HG02642 (cell line): ENCODE measurements around the gene MTERF4.

Source experiments
- ATAC-seq: cut with Tn5 transposase; IDR thresholded peaks from one replicate; pipeline ENCODE4 v1.9.1; 2021; ENCODE audit warnings: mild to moderate bottlenecking; ENCODE audit not compliant: unreplicated experiment, poor library complexity

MTERF4 gene

GRCh38 chr2:241134711-241135110, 32.6 kb upstream of the MTERF4 start:
- ATAC-seq = no peak

- no peak for ATAC-seq
Observed at GRCh38 chr2:241133436-241133820, 31.3 kb upstream of the MTERF4 start.

DNA sequence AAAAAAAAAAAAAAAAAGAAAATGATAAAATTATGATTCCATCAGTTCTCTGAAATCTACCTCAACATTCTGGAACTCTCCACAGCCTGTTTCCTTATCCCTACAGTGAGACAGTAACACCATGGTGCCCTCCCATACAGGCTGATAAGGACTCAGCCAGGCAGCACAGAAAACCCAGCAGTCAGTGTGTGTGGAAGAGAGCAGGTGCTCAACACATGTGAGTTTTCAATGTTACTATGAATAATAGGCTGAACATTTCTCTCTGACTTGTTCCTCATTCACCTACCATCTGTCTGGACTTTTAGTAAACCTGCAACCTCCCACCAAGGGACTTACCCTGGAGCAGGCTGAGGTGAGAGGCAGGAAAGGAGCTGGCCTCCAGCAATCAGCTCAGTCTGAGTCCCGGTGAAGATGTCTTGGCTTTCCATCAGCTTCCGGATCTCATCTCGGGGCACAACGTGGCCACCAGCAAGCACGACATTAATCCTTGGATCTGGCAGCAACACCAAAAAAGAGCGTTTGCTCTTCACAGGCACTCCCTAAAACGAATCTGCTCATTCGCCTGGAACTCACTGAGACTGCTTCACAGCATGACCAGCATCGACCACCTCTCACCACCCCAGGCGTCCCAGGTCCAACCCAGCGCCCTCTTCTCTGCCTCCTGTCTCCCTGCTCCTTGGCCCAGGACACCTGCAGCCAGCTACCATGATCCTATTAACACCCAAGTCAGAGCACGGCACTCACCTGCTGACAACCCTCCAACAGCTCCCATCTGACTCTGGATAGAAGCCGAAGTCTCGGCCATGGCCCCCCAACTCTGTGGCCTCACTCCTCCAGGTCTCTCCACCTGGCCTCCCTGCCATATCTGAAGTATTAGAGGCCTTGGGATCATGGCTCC, 30.7 kb upstream of the MTERF4 start:
- ATAC-seq = no peak

DNA sequence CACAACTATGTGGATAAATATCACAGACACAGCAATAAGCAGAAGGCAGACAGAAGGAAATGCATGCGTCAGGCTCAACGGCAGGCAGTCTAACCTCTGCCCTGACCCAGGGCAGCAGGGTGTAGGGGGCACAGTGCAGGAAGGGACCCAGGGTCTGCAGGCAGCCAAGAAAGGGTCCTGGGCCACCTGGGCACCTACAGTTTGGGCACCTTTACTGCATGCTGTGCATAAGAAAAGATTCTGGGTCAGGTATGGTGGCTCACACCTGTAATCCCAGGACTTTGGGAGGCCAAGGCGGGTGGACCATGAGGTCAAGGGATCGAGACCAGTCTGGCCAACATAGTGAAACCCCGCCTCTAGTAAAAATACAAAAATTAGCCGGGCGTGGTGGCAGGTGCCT, 29.4 kb upstream of the MTERF4 start:
- no peak for ATAC-seq

- ATAC-seq = no peak
Observed at GRCh38 chr2:241130316-241130715, 28.2 kb upstream of the MTERF4 start.

- ATAC-seq = no peak
Observed at GRCh38 chr2:241129086-241129871, 27.2 kb upstream of the MTERF4 start.

GRCh38 chr2:241128266-241128665, 26.2 kb upstream of the MTERF4 start:
- no peak for ATAC-seq

DNA sequence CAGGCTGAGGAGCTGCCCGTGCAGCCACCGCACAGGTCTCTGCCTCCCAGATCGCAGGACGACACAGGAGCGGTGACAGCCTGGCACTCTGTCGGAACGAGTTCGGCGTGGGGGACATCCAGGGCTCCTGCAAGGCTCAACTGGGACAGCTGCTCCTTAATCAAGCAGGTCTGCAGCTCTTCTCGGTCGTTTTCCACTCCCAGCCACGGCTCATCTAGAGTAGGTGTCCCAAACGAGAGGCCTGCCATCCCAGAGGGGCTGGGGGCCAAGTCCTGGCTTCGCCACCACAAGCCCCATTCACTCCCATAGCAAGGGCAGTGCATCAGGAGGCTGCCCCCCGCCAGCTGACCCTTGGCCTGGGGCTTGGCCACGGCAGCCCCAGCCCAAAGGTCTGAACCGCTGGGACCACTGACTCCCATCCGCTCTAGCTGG, 24.7 kb upstream of the MTERF4 start:
- ATAC-seq = no peak

DNA sequence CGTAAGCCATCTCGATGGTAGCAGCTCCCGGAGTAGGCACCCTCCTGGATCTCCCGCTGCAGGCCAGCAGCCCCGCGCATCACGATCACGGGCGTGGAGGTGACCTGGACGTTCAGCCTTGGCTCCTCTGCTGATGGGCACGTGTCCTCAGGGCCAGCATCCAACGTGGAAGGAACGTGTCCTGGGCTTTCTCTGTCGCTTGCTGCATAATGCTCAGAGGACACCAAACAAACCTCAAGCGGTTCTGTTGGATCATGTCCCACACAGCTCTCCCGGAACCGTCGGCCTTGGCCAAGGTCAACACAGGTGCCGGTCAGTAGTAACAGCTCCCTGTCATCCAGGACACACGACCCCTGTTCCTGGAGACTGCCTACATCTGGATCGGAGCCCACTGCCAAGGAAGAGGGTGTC, 24.1 kb upstream of the MTERF4 start:
- no peak for ATAC-seq

DNA sequence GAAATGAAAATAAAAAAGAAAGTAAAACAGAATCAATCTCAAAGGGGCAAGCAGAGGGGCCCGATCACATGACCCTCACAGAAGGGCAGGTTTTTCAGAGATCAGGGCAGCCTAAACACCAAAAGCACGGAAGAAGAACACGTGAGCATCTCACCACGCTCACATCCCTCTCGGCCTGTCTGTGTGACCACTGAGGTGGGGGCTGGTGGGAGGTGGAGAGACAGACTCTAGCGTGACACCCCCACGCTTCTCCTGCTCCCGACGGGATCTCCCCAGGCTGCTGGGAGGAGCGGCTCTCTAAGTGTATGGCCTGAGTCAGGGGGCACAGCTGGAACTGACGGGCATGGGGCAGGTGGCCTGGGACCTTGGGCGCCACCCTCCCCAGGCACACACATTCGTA, 23.5 kb upstream of the MTERF4 start:
- ATAC-seq = no peak

- ATAC-seq = no peak
Observed at GRCh38 chr2:241123816-241124536, 21.9 kb upstream of the MTERF4 start.

- no peak for ATAC-seq
Observed at GRCh38 chr2:241122376-241123002, 20.4 kb upstream of the MTERF4 start.

- ATAC-seq = no peak
Observed at GRCh38 chr2:241121008-241121407, 18.9 kb upstream of the MTERF4 start.

GRCh38 chr2:241120440-241120839, 18.4 kb upstream of the MTERF4 start:
- ATAC-seq = no peak

DNA sequence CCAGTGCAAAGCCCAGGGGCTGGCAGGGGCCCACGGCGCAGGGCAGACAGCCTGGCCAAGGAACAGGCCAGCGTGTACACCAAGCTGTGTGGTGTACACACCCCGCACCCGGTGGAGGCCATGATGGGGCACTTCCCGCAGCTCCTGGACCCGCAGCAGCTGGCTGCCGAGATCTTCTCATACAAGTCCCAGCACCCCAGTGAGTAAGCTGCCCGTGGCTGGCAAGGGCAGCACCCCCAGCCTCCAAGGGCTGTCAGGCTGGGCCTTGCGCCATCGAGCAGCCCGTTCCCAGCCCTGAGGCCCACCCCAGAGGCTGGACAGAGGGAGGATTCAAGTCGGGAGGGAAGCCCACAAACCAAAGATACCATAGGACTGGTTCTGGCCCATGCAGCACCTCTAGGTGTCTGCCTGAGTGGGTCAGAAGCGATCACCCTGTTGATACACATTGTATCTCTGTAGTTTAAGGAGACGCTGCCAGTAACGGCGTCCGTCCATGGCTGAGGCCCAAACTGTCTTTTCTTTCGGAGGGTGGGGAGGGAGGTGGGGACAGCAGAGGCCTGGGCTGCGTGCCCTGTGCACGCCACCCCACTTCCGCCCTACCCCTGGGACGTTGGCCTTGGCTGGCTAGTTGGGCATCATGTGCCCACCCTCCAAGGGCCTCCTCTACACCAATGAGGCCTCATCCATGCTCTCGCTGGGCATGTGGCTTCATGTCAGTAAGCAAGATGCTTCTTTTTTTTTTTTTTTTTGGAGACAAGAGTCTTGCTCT, 16.8 kb upstream of the MTERF4 start:
- no peak for ATAC-seq

DNA sequence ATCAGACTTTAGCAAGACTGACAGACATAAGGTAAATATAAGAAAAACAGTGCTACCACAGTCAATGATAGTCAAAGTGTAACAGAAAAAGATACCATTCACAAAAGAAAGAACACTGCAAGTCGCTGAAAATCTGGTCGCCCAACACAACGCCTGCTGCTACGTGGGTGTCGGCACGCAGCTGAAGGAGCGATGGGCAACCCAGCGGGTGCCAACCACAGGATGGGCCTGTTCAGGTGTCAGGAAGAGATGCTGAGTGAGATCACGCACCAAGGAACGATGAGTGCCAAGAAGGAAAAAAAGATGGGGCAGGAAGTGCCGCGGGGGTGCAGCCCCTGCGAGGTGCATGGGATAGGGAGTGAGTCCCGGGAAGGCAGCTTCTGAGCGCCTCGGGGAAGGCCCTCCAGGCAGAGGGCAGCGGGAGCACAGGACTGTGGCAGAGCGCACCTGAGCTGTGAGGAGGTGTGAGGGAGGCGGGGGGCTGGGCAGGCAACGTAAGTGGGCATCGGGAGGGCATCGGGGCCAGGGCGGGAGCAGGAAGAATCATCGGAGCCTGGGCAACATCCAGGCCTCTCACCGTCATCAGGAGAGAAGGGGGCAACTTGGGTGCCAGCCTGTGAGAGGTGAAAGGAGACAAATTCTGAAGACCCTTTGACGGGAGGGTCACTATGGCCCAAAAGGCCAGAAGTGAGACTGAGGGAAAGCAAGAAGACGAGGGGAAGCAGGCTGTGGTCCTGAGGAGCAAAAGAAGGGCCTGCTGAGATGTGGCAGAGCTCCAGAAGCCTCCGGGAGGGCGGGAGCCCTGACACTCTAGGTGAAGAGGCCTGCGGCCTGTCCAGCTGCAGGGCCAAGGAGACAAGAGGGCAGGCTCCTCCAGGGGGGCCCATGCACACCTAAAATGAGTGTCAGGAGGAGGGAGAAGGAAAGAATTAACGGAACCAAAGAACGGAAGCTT, 14.8 kb upstream of the MTERF4 start:
- ATAC-seq = no peak

- no peak for ATAC-seq
Observed at GRCh38 chr2:241115361-241115760, 13.3 kb upstream of the MTERF4 start.

- no peak for ATAC-seq
Observed at GRCh38 chr2:241114836-241115235, 12.7 kb upstream of the MTERF4 start.

DNA sequence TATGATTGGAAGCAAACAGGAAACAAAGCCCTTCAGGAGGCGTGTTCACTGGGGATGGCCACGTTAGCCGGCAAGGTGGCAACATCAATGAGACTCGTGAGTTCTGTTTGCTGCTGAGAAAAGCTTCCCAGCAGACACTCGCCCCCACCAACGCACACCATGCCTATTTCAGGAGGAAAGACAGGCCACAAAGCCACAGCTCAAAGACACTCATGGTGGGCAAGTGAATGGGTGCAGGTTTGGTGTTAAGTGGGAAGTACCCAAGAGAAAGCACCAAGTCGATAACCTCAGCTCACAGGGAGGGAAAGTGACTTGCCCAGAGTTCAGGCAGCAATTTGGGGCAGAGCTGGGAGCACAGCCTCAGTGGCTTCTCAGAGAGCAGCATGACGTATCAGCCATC, 10.5 kb upstream of the MTERF4 start:
- ATAC-seq = no peak
